Vagina (tissue), 2 donors: ENCODE data around the gene STK38L. TPM values are rescaled to one million over a fixed set of nuclear protein-coding genes. Genes with fewer than 3 reads are reported as not detected.

Experiments
- DNase-seq, 2 donors: peaks; one replicate each; pipeline ENCODE4 v3.0.0-alpha.2; 2017; ENCODE audit errors: extremely low spot score in 2 of 2
- H3K27ac ChIP-seq: fragments of 200-600 bp; sonication (generic); one replicate; pipeline ENCODE4 v1.5.1; 2019
- H3K27me3 ChIP-seq: fragments of 200-600 bp; sonication (generic); one replicate; pipeline ENCODE4 v1.5.1; 2019
- H3K36me3 ChIP-seq, 2 donors: fragments of 200-600 bp; sonication (generic); one replicate each; pipeline ENCODE4 v1.5.1; 2017 to 2019
- H3K4me1 ChIP-seq: fragments of 200-600 bp; sonication (generic); one replicate; pipeline ENCODE4 v1.5.1; 2019
- H3K4me3 ChIP-seq, 2 donors: fragments of 200-600 bp; sonication (generic); 1 replicate in 1 of 2; 2 replicates in 1 of 2; pipeline ENCODE4 v1.5.1; 2016 to 2019
- H3K9me3 ChIP-seq: fragments of 200-600 bp; sonication (generic); one replicate; pipeline ENCODE4 v1.5.1; 2019
- CTCF ChIP-seq, 3 experiments: fragments of 450-650 bp in 2 of 3; fragments of 200-600 bp in 1 of 3; sonication (generic) in 1 of 3; IDR thresholded peaks; one replicate each; pipeline ENCODE4 v1.5.1; 2017 to 2019; ENCODE audit warnings: antibody characterized with exemption in 3 of 3, mild to moderate bottlenecking in 2 of 3, moderate library complexity in 2 of 3
- POLR2A ChIP-seq, 2 donors: fragments of 450-650 bp; IDR thresholded peaks; one replicate each; pipeline ENCODE4 v1.6.1; 2017; ENCODE audit warnings: antibody characterized with exemption in 2 of 2, mild to moderate bottlenecking in 2 of 2, moderate library complexity in 2 of 2
- POLR2AphosphoS5 ChIP-seq, 2 donors: sonication (generic); formaldehyde crosslinking; IDR thresholded peaks; one replicate each; pipeline ENCODE4 v1.9.0; 2017; ENCODE audit warnings: antibody characterized with exemption in 2 of 2, mild to moderate bottlenecking in 2 of 2, low read depth in 1 of 2; ENCODE audit not compliant: insufficient read depth in 1 of 2
- intact Hi-C: fragments of 100-400 bp; cut with DNase I; formaldehyde crosslinking; loops from one replicate; pipeline ENCODE4 v1.15.1; 2023
- total RNA-seq: library from RNA; depleted of rRNA; stranded (reverse); fragments of >200 nt; gene quantifications from one replicate; pipeline ENCODE4 v1.2.3, GENCODE V29; 2016

Gene STK38L
- total RNA-seq, 1 donor from 2014 or later, result 52.8 TPM

- TF ChIP-seq POLR2AphosphoS5 (IDR thresholded peaks at IDR 0.05; ENCODE audit: insufficient read depth in 1 of 2, low read depth in 1 of 2), result no peak
- no peak for TF ChIP-seq POLR2A (IDR thresholded peaks at IDR 0.05)
- TF ChIP-seq CTCF (IDR thresholded peaks at IDR 0.05), result no peak
- H3K4me3 ChIP-seq, result no peak overlapping the region
- H3K9me3 ChIP-seq, result no peaks in the 10 kb centered on the region
- H3K27me3 ChIP-seq, result no peaks in the 10 kb centered on the region
- H3K4me1 ChIP-seq, result peaks cover 70% of the 10 kb centered on the region
- H3K27ac ChIP-seq, result peak overlapping the region; percentile 41
- H3K36me3 ChIP-seq, result no peaks in the 10 kb centered on the region
- DNase-seq, result no peak
- intact Hi-C loops, result no loop called here
These were observed 36.3 kb downstream of the STK38L start for GRCh38 chr12:27280412-27280811.

DNA sequence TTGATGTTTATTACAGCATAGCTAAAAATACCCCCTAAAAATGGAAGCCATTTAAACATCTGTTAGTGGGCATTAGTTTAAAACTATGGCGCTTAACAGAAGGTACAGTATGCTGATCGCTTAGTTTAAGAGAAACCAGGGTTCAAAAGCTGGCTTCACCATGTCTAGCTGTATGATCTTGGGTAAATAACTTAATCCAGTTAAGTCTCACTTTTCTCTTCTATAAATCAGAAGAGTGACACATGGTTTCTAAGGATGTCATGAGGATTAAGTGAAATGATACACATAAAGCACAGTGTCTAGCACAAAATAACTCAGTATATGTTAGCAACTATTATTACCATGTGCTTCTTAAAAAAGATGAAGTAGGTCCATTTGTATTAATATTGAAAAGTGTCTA, 38.7 kb downstream of the STK38L start:
- Histone ChIP-seq H3K36me3 (no peaks in the 10 kb centered on the region), H3K27me3 (no peaks in the 10 kb centered on the region), H3K4me3 (no peak overlapping the region), H3K9me3 (no peaks in the 10 kb centered on the region), H3K27ac (no peak overlapping the region), H3K4me1 (peaks cover 53% of the 10 kb centered on the region)
- TF ChIP-seq CTCF (IDR thresholded peaks at IDR 0.05) (no peak), POLR2A (IDR thresholded peaks at IDR 0.05) (no peak), POLR2AphosphoS5 (IDR thresholded peaks at IDR 0.05; ENCODE audit: insufficient read depth in 1 of 2, low read depth in 1 of 2) (no peak)
- intact Hi-C loops, result no loop called here
- DNase-seq, result no peak

DNA sequence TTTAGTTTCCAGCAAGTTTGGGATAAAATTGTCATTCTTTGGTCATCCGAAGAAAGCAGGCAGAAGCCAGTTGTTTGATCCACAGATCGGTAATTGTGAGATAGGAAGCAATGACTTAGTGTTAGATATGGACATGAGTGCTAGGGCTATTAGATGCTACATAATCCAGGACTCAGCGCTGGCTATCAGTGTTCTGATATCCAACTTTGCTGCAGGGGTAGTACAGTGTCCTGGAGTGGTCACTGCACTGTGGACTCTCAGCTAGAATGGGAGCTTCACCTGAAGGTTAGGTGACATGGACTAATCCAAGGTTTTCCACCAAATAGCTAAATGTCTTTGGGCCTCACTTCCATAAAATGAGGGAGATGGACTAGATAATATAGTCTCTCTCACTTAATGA, 39.9 kb downstream of the STK38L start:
- no peak for DNase-seq
- no peak for TF ChIP-seq CTCF (IDR thresholded peaks at IDR 0.05)
- TF ChIP-seq POLR2AphosphoS5 (IDR thresholded peaks at IDR 0.05; ENCODE audit: insufficient read depth in 1 of 2, low read depth in 1 of 2), result no peak
- no peak for TF ChIP-seq POLR2A (IDR thresholded peaks at IDR 0.05)
- H3K36me3 ChIP-seq, result no peaks in the 10 kb centered on the region
- no peak overlapping the region for H3K4me3 ChIP-seq
- H3K27me3 ChIP-seq, result no peaks in the 10 kb centered on the region
- intact Hi-C loops, result no loop called here
- no peaks in the 10 kb centered on the region for H3K9me3 ChIP-seq
- peaks cover 41% of the 10 kb centered on the region for H3K4me1 ChIP-seq
- H3K27ac ChIP-seq, result peak overlapping the region; percentile 76

DNA sequence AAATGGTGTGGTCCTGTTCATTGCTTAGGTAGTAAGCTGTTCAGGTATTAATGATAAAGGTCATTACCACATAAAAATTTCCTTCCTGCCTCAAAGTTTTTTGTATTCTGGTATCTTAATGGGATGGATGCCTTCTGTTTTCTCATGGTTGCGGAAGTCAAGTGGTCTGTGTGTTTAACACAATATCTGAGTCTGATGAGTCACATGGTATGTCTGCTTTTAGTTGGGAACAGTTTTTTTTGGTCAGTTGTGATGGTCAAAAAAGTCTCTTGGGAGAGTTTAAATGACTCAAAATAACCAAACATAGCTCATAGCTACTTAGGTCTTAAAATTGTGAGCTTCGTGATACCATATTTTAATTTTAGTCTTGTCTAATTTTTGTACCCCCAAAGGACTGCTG, 40.7 kb downstream of the STK38L start:
- Histone ChIP-seq H3K36me3 (no peaks in the 10 kb centered on the region), H3K4me1 (peaks cover 33% of the 10 kb centered on the region), H3K9me3 (no peaks in the 10 kb centered on the region), H3K4me3 (no peak overlapping the region), H3K27me3 (no peaks in the 10 kb centered on the region), H3K27ac (peak overlapping the region; percentile 76)
- intact Hi-C loops, result no loop called here
- no peak for DNase-seq
- peak in 1 of 2 donors; percentile 70 for TF ChIP-seq POLR2AphosphoS5 (IDR thresholded peaks at IDR 0.05; ENCODE audit: insufficient read depth in 1 of 2, low read depth in 1 of 2)
- TF ChIP-seq POLR2A (IDR thresholded peaks at IDR 0.05), result no peak

GRCh38 chr12:27285403-27285802, 41.3 kb downstream of the STK38L start:
- TF ChIP-seq POLR2A (IDR thresholded peaks at IDR 0.05), result no peak
- TF ChIP-seq POLR2AphosphoS5 (IDR thresholded peaks at IDR 0.05; ENCODE audit: insufficient read depth in 1 of 2, low read depth in 1 of 2), result no peak
- no peak for TF ChIP-seq CTCF (IDR thresholded peaks at IDR 0.05)
- DNase-seq, result no peak
- Histone ChIP-seq H3K4me3 (no peak overlapping the region), H3K9me3 (no peaks in the 10 kb centered on the region), H3K27ac (peak overlapping the region; percentile 76), H3K36me3 (no peaks in the 10 kb centered on the region), H3K27me3 (no peaks in the 10 kb centered on the region), H3K4me1 (peaks cover 32% of the 10 kb centered on the region)
- intact Hi-C loops, result no loop called here
